Mesodermal cell (in vitro differentiated cells): ENCODE measurements around the gene MACROD2.
"Not testable (repeated sequence)": the region's sequence is repeated elsewhere in the genome, so short reads cannot be mapped to it uniquely, and the experiment has no call there.

Experiments used
- H3K27ac ChIP-seq: 2 replicates; pipeline ENCODE4 v1.7.0; 2013; ENCODE audit warnings: mild to moderate bottlenecking, low read depth, low read length, moderate library complexity; ENCODE audit not compliant: severe bottlenecking
- H3K36me3 ChIP-seq: 2 replicates; pipeline ENCODE4 v1.7.1; 2013; ENCODE audit warnings: mild to moderate bottlenecking, low read length, moderate library complexity; ENCODE audit not compliant: control insufficient read depth, insufficient read depth
- H3K4me1 ChIP-seq: one replicate; pipeline ENCODE4 v1.7.1; 2013; ENCODE audit warnings: mild to moderate bottlenecking, low read length; ENCODE audit not compliant: insufficient read depth, control insufficient read depth, poor library complexity, severe bottlenecking
- H3K4me3 ChIP-seq: 2 replicates; pipeline ENCODE4 v1.7.0; 2013; ENCODE audit warnings: low read length, control low read depth, mild to moderate bottlenecking; ENCODE audit not compliant: insufficient read depth, poor library complexity, severe bottlenecking; ENCODE audit errors: extremely low read depth
- H3K9me3 ChIP-seq: 2 replicates; pipeline ENCODE4 v1.7.1; 2013; ENCODE audit warnings: mild to moderate bottlenecking, low read length, moderate library complexity; ENCODE audit not compliant: control insufficient read depth
- WGBS, 2 experiments: methylation state at CpG; one replicate each; pipeline ENCODE4 v1.1.5; 2013; ENCODE audit warnings: missing lambda C conversion rate in 2 of 2; ENCODE audit not compliant: insufficient coverage in 2 of 2; 5-methylcytosine and 5-hydroxymethylcytosine counted together

Gene MACROD2

GRCh38 chr20:14972256-14972655 lies 976.9 kb downstream of the MACROD2 start:
- no peak overlapping the region for H3K27ac ChIP-seq
- no CpG with 5 or more reads among the region's 1 CpG for WGBS, 2 experiments
- H3K4me1 ChIP-seq: no peaks in the 10 kb centered on the region
- H3K4me3 ChIP-seq: no peak overlapping the region
- H3K9me3 ChIP-seq: no peaks in the 10 kb centered on the region
- H3K36me3 ChIP-seq: no peaks in the 10 kb centered on the region

GRCh38 chr20:14972690-14973089 lies 977.4 kb downstream of the MACROD2 start:
- Histone ChIP-seq H3K4me1 (no peaks in the 10 kb centered on the region), H3K36me3 (no peaks in the 10 kb centered on the region), H3K4me3 (no peak overlapping the region), H3K9me3 (no peaks in the 10 kb centered on the region), H3K27ac (no peak overlapping the region)
- no CpG with 5 or more reads among the region's 2 CpGs for WGBS, 2 experiments

DNA sequence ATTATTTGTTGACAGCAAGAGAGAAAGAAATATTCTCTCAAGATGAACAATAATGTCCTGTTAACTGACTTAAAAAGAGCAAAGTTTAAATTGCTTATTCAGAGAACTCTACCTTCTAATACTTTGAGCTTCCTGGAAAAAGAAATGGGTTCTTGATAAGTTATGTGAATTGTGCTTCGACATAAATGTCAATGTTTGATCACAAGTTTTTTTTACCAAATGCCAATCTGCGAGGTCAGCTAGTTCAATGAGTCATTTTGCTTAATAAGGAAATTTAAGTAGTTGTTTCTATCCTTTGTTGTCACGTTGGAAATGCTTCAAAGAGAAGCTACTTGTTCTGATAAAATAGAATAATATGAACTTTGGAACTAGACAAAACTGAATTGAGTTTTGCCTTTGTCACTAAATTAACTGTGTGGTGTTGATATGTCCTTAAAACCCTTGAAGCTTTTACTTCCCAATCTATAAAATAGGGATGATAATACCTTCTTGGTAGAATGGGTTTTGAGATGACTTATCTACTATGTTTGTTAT lies 984.2 kb downstream of the MACROD2 start:
- no peaks in the 10 kb centered on the region for H3K4me1 ChIP-seq
- H3K4me3 ChIP-seq: no peak overlapping the region
- WGBS, 2 experiments: 72 to 100% methylated on average over 1 to 2 of the region's 3 CpGs
- no peaks in the 10 kb centered on the region for H3K36me3 ChIP-seq
- H3K27ac ChIP-seq: no peak overlapping the region
- H3K9me3 ChIP-seq: peaks cover 8% of the 10 kb centered on the region

- H3K9me3 ChIP-seq, H3K4me1 ChIP-seq, H3K4me3 ChIP-seq, H3K36me3 ChIP-seq, H3K27ac ChIP-seq: not testable (repeated sequence)
- WGBS, 2 experiments: no CpG with 5 or more reads among the region's 3 CpGs
Measured at GRCh38 chr20:14981486-14981885, 986.2 kb downstream of the MACROD2 start.

- H3K36me3 ChIP-seq, H3K9me3 ChIP-seq, H3K27ac ChIP-seq, H3K4me1 ChIP-seq, H3K4me3 ChIP-seq: not testable (repeated sequence)
- 60 to 71% methylated on average over 1 of the region's 1 CpG for WGBS, 2 experiments
Measured at GRCh38 chr20:14982324-14982723, 987.0 kb downstream of the MACROD2 start.

GRCh38 chr20:14984305-14984704 lies 989.0 kb downstream of the MACROD2 start:
- no peak overlapping the region for H3K27ac ChIP-seq
- H3K4me1 ChIP-seq: no peaks in the 10 kb centered on the region
- 83% methylated on average over 1 of the region's 3 CpGs; no CpG with 5 or more reads in 1 of the 2 experiments for WGBS, 2 experiments

GRCh38 chr20:14984768-14985622 lies 989.7 kb downstream of the MACROD2 start:
- H3K4me1 ChIP-seq: no peaks in the 10 kb centered on the region
- H3K9me3 ChIP-seq: peaks cover 8% of the 10 kb centered on the region
- 54 to 92% methylated on average over 1 to 2 of the region's 4 CpGs for WGBS, 2 experiments
- no peak overlapping the region for H3K4me3 ChIP-seq
- no peak overlapping the region for H3K27ac ChIP-seq
- no peaks in the 10 kb centered on the region for H3K36me3 ChIP-seq

More at GRCh38 chr20:14984305-14984704, 989.0 kb downstream of the MACROD2 start:
- Histone ChIP-seq H3K36me3 (no peaks in the 10 kb centered on the region), H3K4me3 (no peak overlapping the region), H3K9me3 (peaks cover 8% of the 10 kb centered on the region)

GRCh38 chr20:14986026-14986655 lies 990.8 kb downstream of the MACROD2 start:
- no peaks in the 10 kb centered on the region for H3K4me1 ChIP-seq
- H3K36me3 ChIP-seq: no peaks in the 10 kb centered on the region
- no peak overlapping the region for H3K27ac ChIP-seq
- no peak overlapping the region for H3K4me3 ChIP-seq
- peaks cover 8% of the 10 kb centered on the region for H3K9me3 ChIP-seq
- 95 to 100% methylated on average over 2 to 3 of the region's 4 CpGs for WGBS, 2 experiments

GRCh38 chr20:14986656-14987055 lies 991.3 kb downstream of the MACROD2 start:
- H3K4me1 ChIP-seq: no peaks in the 10 kb centered on the region
- peaks cover 5% of the 10 kb centered on the region for H3K9me3 ChIP-seq
- 97 to 100% methylated on average over 3 to 4 of the region's 7 CpGs for whole genome bisulfite sequencing, 2 experiments
- no peak overlapping the region for H3K27ac ChIP-seq
- no peak overlapping the region for H3K4me3 ChIP-seq
- H3K36me3 ChIP-seq: no peaks in the 10 kb centered on the region

DNA sequence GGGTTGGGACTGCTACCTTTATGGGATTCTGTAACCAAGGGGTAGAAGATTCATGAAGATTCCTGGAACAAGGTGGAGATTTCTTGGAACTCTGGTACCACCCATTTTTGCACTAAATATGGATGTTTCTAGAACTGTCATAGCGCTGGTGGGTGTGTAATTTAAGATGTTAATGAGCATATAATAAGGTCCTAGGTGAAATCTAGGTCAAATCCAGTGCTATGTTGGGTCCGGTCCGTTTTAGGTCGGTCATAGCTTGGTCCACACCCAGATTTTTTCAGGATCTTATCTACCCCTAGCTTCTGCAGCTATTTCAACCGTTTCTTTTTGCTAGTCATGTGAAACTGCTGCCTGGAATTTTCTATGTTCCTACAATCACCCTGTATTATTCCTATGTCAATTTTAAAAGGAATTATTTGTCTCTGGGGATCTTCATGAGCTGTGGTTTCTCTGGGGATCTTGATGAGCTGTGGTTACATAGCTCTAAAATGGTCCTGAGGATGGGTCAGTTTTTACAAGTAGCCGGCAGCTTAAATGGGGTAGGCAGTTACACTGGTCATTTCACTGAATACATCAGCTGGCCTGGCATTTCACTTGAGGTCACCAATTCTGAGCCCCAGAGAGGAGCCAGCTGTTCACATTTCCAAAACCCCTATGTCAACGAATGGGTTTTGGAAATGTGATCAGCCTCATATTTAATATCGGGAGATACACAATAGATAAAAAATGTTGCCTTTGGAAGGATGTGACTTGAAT lies 994.4 kb downstream of the MACROD2 start:
- 91 to 93% methylated on average over 4 to 6 of the region's 8 CpGs for WGBS, 2 experiments
- no peak overlapping the region for H3K4me3 ChIP-seq
- H3K4me1 ChIP-seq: no peaks in the 10 kb centered on the region
- H3K27ac ChIP-seq: no peak overlapping the region
- H3K9me3 ChIP-seq: no peaks in the 10 kb centered on the region
- H3K36me3 ChIP-seq: no peaks in the 10 kb centered on the region
